Measurements from ENCODE around the gene ACOX2. TPM values are rescaled to one million over a fixed set of nuclear protein-coding genes. Genes with fewer than 3 reads are reported as not detected.

Gene ACOX2
- total and polyA plus RNA-seq, 2 of the 13 experiments (the other 11 are each of a cell fraction or from before 2014, with no cell fraction given), result 42.6 to 98.5 TPM

DNA sequence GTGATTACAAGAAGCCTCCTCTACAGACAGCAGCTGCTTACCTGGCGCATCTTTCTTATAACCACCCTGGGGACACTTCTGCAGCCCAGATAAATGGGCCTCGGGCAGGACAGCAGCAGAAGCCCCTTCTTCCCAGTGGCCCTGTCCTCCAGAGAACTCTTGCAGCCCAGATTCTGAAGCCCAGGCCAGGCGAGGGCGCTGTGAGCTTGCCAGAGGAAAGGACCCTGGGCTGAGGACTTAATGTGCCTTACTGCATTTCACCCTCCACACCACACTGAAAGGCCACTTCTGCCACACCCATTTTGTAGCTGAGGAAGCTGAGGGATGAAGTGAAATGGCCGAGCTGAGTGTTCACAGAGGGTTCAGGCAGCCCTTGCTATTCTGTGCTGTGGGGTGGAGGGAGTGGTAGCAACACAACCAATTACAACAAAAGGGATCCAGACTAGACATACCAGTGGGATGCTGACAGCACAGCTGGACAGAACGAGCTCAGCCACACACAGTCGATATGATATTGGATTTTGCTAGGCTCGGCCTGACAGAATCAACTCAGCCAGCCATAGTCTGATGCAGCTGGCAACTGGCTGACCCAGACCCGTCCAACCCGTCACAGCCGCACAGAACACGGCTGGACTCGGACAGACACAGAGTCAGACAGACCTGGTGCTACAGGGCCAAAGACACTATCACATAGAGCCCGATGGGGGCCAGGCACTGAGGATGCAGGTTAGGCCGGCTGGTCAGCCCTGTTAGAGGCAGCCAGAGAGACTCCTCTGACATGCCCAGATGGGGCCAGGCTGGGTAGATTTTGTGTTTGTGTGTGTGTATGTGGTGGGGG lies 7.3 kb downstream of the ACOX2 start (continued):
- TF ChIP-seq, protein P1, sequence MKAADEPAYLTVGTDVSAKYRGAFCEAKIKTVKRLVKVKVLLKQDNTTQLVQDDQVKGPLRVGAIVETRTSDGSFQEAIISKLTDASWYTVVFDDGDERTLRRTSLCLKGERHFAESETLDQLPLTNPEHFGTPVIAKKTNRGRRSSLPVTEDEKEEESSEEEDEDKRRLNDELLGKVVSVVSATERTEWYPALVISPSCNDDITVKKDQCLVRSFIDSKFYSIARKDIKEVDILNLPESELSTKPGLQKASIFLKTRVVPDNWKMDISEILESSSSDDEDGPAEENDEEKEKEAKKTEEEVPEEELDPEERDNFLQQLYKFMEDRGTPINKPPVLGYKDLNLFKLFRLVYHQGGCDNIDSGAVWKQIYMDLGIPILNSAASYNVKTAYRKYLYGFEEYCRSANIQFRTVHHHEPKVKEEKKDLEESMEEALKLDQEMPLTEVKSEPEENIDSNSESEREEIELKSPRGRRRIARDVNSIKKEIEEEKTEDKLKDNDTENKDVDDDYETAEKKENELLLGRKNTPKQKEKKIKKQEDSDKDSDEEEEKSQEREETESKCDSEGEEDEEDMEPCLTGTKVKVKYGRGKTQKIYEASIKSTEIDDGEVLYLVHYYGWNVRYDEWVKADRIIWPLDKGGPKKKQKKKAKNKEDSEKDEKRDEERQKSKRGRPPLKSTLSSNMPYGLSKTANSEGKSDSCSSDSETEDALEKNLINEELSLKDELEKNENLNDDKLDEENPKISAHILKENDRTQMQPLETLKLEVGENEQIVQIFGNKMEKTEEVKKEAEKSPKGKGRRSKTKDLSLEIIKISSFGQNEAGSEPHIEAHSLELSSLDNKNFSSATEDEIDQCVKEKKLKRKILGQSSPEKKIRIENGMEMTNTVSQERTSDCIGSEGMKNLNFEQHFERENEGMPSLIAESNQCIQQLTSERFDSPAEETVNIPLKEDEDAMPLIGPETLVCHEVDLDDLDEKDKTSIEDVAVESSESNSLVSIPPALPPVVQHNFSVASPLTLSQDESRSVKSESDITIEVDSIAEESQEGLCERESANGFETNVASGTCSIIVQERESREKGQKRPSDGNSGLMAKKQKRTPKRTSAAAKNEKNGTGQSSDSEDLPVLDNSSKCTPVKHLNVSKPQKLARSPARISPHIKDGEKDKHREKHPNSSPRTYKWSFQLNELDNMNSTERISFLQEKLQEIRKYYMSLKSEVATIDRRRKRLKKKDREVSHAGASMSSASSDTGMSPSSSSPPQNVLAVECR (CRISPR knock-in tag; IDR thresholded peaks at IDR 0.05; ENCODE audit: borderline replicate concordance), result peak; percentile 26; the same call in 1 of the 2 replicates
- no peak for TF ChIP-seq RBFOX2 (IDR thresholded peaks at IDR 0.05; ENCODE audit: low read depth, low read length)
- TF ChIP-seq STAG1 (CRISPR knock-in tag; IDR thresholded peaks at IDR 0.05), result peak; percentile 74
- no peak for TF ChIP-seq ZNF136 (CRISPR knock-in tag; IDR thresholded peaks at IDR 0.05; ENCODE audit: low read depth)
- no peak for TF ChIP-seq PHF5A (CRISPR knock-in tag; IDR thresholded peaks at IDR 0.05; ENCODE audit: low read depth, unreplicated experiment)
- 0 out of 2 replicates have a peak, but pooled peaks have one; percentile 18 for TF ChIP-seq ZMYM4 (CRISPR knock-in tag; IDR thresholded peaks at IDR 0.05)
- TF ChIP-seq, protein P2, sequence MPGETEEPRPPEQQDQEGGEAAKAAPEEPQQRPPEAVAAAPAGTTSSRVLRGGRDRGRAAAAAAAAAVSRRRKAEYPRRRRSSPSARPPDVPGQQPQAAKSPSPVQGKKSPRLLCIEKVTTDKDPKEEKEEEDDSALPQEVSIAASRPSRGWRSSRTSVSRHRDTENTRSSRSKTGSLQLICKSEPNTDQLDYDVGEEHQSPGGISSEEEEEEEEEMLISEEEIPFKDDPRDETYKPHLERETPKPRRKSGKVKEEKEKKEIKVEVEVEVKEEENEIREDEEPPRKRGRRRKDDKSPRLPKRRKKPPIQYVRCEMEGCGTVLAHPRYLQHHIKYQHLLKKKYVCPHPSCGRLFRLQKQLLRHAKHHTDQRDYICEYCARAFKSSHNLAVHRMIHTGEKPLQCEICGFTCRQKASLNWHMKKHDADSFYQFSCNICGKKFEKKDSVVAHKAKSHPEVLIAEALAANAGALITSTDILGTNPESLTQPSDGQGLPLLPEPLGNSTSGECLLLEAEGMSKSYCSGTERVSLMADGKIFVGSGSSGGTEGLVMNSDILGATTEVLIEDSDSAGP (CRISPR knock-in tag; IDR thresholded peaks at IDR 0.05; ENCODE audit: borderline replicate concordance), result peak; percentile 57; the same call in 1 of the 2 replicates
- TF ChIP-seq MIXL1 (CRISPR knock-in tag; IDR thresholded peaks at IDR 0.05), result no peak
- 0 out of 2 replicates have a peak, but pooled peaks have one; percentile 28 for TF ChIP-seq SMC3 (IDR thresholded peaks at IDR 0.05; ENCODE audit: low read length)
- TF ChIP-seq POLR2AphosphoS2 (IDR thresholded peaks at IDR 0.05; ENCODE audit: low read depth, low read length), result no peak
- TF ChIP-seq ZFP41 (CRISPR knock-in tag; IDR thresholded peaks at IDR 0.05; ENCODE audit: borderline replicate concordance), result no peak
